HG02884 (cell line): ENCODE measurements around the gene RBMS1.

Experiments
- ATAC-seq: cut with Tn5 transposase; IDR thresholded peaks from one replicate; pipeline ENCODE4 v1.9.1; 2021; ENCODE audit warnings: mild to moderate bottlenecking, moderate library complexity; ENCODE audit not compliant: unreplicated experiment

RBMS1 gene

GRCh38 chr2:160238392-160238791 is 255.2 kb downstream of the RBMS1 start:
- ATAC-seq: no peak

GRCh38 chr2:160232905-160233475 is 260.6 kb downstream of the RBMS1 start:
- no peak for ATAC-seq

GRCh38 chr2:160229591-160229990 is 264.0 kb downstream of the RBMS1 start:
- ATAC-seq: no peak

GRCh38 chr2:160228141-160228917 is 265.3 kb downstream of the RBMS1 start:
- no peak for ATAC-seq

GRCh38 chr2:160227293-160227915 is 266.2 kb downstream of the RBMS1 start:
- no peak for ATAC-seq

- ATAC-seq: no peak
Observed at GRCh38 chr2:160226367-160226766, 267.2 kb downstream of the RBMS1 start.

- ATAC-seq: no peak
Observed at GRCh38 chr2:160225722-160226121, 267.9 kb downstream of the RBMS1 start.

- ATAC-seq: peak; percentile 10
Observed at GRCh38 chr2:160224507-160224906, 269.1 kb downstream of the RBMS1 start.

- peak; percentile 95 for ATAC-seq
Observed at GRCh38 chr2:160224060-160224459, 269.5 kb downstream of the RBMS1 start.

- no peak for ATAC-seq
Observed at GRCh38 chr2:160223560-160223959, 270.0 kb downstream of the RBMS1 start.

- no peak for ATAC-seq
Observed at GRCh38 chr2:160222546-160223283, 270.9 kb downstream of the RBMS1 start.
